Measurements from ENCODE around the gene SPAG16. TPM values are rescaled to one million over a fixed set of nuclear protein-coding genes. Genes with fewer than 3 reads are reported as not detected.

Gene SPAG16
- total RNA-seq, 1 experiment from 2014 or later = 16.0 TPM

- no peak for TF ChIP-seq STAT6 (CRISPR knock-in tag; conservative IDR thresholded peaks at IDR 0.05; ENCODE audit: low read depth)
Measured at GRCh38 chr2:214051585-214051984, 767.3 kb downstream of the SPAG16 start (continued).

- TF ChIP-seq ZNF219 (CRISPR knock-in tag; IDR thresholded peaks at IDR 0.05; ENCODE audit: borderline replicate concordance) (no peak), TEAD1 (CRISPR knock-in tag; IDR thresholded peaks at IDR 0.05) (no peak), ATF2 (CRISPR knock-in tag; IDR thresholded peaks at IDR 0.05; ENCODE audit: borderline replicate concordance, low read depth) (no peak), ELF4 (CRISPR knock-in tag; IDR thresholded peaks at IDR 0.05; ENCODE audit: low read depth) (no peak), GTF2I (CRISPR knock-in tag; conservative IDR thresholded peaks at IDR 0.05) (no peak), MXD4 (CRISPR knock-in tag; IDR thresholded peaks at IDR 0.05; ENCODE audit: borderline replicate concordance) (no peak), TP53 (CRISPR knock-in tag; IDR thresholded peaks at IDR 0.05) (no peak), NFYB (CRISPR knock-in tag; conservative IDR thresholded peaks at IDR 0.05; ENCODE audit: low read depth) (no peak), IRF2 (CRISPR knock-in tag; IDR thresholded peaks at IDR 0.05; ENCODE audit: borderline replicate concordance, low read depth) (no peak), RORB (CRISPR knock-in tag; IDR thresholded peaks at IDR 0.05) (no peak), ZNF263 (CRISPR knock-in tag; IDR thresholded peaks at IDR 0.05; ENCODE audit: low read depth) (no peak), SMAD4 (CRISPR knock-in tag; IDR thresholded peaks at IDR 0.05) (no peak), ATF1 (CRISPR knock-in tag; IDR thresholded peaks at IDR 0.05) (no peak), GABPB1 (CRISPR knock-in tag; IDR thresholded peaks at IDR 0.05) (no peak), AFF4 (CRISPR knock-in tag; IDR thresholded peaks at IDR 0.05; ENCODE audit: borderline replicate concordance) (no peak), ETV6 (CRISPR knock-in tag; IDR thresholded peaks at IDR 0.05) (no peak), ZNF317 (CRISPR knock-in tag; IDR thresholded peaks at IDR 0.05; ENCODE audit: borderline replicate concordance, low read depth) (no peak), HMGA2 (CRISPR knock-in tag; IDR thresholded peaks at IDR 0.05) (no peak)
- Mint-ChIP-seq H3K4me1 (no peaks in the 10 kb centered on the region), H3K27ac (no peak overlapping the region), H3K36me3 (no peaks in the 10 kb centered on the region), H3K4me3 (no peak overlapping the region), H3K27me3 (ENCODE audit: low read depth) (no peaks in the 10 kb centered on the region), H3K9me3 (no peaks in the 10 kb centered on the region)
- ChIA-PET CTCF (no interaction called here), POLR2A (no interaction called here)
- DNase-seq (ENCODE audit: low spot score) (no peak), ATAC-seq (no peak)
Measured at GRCh38 chr2:214052235-214052634, 768.0 kb downstream of the SPAG16 start.
